BE2C (cell line): Measurements from ENCODE around the gene TMEM141.
"Not testable (repeated sequence)": the region's sequence is repeated elsewhere in the genome, so short reads cannot be mapped to it uniquely, and the experiment has no call there.

Source experiments
- DNase-seq: peaks from one replicate; pipeline ENCODE4 v3.0.0-alpha.2; 2020
- H3K27me3 ChIP-seq: fragments of 250-450 bp; sonication (Bioruptor Pico); 2 replicates; pipeline ENCODE4 v1.5.1; 2020; ENCODE audit warnings: mild to moderate bottlenecking
- H3K36me3 ChIP-seq: fragments of 250-450 bp; sonication (Bioruptor Pico); 2 replicates; pipeline ENCODE4 v1.5.1; 2020; ENCODE audit warnings: mild to moderate bottlenecking
- H3K4me1 ChIP-seq: fragments of 250-450 bp; sonication (Bioruptor Pico); 2 replicates; pipeline ENCODE4 v1.5.1; 2020
- H3K4me3 ChIP-seq: 2 replicates; pipeline ENCODE4 v1.5.1; 2011; ENCODE audit warnings: low read depth, low read length
- H3K9me3 ChIP-seq: fragments of 250-450 bp; sonication (Bioruptor Pico); 2 replicates; pipeline ENCODE4 v1.5.1; 2020
- TF ChIP-seq, protein P1 (sequence below): IDR thresholded peaks from 2 replicates; pipeline ENCODE4 v1.5.1; 2012; ENCODE audit warnings: mild to moderate bottlenecking, low read depth, low read length

The TMEM141 gene

DNA sequence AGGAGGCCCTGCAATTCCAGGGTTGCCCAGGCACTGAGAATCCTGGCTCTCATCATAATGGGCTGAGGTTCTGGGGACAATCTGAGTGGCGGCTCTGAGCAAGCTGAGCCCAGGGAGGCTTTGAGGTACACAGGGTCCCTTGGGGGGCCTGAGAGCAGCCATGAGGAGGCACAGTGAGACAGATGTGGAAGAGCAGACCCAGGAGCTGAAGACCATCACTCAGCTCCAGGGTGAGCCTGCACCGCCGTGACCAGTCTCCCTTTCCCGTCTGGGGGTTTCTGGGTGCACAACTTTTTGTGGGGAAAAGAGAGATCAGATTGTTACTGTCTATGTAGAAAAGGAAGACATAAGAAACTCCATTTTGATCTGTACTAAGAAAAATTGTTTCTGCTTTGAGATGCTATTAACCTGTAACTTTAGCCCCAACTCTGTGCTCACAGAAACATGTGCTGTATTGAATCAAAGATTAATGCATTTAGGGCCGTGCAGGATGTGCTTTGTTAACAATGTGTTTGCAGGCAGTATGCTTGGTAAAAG is 5.2 kb downstream of the TMEM141 start, which contains the start of gene CCDC183:
TSS of gene CCDC183 (plus strand) at position 101 of the 537 bp plus-strand sequence. CDS start at position 161, 60 bp downstream.
- Histone ChIP-seq H3K36me3 (no peaks in the 10 kb centered on the region), H3K4me1 (peaks cover 43% of the 10 kb centered on the region), H3K27me3 (no peaks in the 10 kb centered on the region; the same call in 1 of the 2 replicates), H3K9me3 (no peaks in the 10 kb centered on the region), H3K4me3 (no peak within 1 kb of the TSS; the same call in 1 of the 2 replicates)
- DNase-seq = no peak
- TF ChIP-seq, protein P1, sequence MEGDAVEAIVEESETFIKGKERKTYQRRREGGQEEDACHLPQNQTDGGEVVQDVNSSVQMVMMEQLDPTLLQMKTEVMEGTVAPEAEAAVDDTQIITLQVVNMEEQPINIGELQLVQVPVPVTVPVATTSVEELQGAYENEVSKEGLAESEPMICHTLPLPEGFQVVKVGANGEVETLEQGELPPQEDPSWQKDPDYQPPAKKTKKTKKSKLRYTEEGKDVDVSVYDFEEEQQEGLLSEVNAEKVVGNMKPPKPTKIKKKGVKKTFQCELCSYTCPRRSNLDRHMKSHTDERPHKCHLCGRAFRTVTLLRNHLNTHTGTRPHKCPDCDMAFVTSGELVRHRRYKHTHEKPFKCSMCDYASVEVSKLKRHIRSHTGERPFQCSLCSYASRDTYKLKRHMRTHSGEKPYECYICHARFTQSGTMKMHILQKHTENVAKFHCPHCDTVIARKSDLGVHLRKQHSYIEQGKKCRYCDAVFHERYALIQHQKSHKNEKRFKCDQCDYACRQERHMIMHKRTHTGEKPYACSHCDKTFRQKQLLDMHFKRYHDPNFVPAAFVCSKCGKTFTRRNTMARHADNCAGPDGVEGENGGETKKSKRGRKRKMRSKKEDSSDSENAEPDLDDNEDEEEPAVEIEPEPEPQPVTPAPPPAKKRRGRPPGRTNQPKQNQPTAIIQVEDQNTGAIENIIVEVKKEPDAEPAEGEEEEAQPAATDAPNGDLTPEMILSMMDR = no peak

DNA sequence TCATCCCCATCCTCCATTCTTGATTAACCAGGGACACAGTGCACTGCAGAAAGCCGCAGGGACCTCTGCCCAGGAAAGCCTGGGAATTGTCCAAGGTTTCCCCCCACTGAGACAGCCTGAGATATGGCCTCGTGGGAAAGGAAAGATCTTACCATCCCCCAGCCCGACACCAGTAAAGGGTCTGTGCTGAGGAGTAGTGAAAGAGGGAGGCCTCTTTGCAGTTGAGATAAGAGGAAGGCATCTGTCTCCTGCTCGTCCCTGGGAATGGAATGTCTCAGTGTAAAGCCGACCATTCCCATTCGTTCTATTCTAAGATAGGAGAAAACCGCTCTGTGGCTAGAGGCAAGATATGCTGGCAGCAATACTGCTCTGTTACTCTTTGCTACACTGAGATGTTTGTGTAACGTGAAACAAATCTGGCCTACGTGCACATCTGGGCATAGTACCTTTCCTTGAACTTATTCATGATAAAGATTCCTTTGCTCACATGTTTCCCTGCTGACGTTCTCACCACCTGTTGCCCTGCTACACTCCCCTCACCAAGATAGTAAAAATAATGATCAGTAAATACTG is 5.7 kb downstream of the TMEM141 start:
- not testable (repeated sequence) for H3K27me3 ChIP-seq

DNA sequence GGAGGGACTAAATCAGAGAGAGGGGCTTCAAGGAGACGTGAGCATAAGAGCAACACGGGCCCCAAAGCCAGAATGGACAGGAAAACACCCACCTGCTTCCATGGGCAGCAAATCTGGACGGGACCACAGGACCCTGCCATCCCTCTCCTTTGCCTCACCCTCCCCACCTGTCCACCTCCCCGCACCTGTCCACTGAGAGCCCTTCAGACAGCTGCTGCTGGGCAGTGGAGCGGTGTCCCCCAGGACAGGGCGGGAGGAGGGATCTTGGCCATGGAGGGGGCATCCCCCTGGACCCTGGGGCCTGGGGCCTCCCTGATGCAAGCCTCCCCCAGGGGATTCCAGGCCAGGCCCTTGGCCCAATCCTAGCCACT is 7.5 kb downstream of the TMEM141 start:
- no peaks in the 10 kb centered on the region for H3K36me3 ChIP-seq
- TF ChIP-seq, protein P1 = no peak
- no peaks in the 10 kb centered on the region; the same call in 1 of the 2 replicates for H3K27me3 ChIP-seq
- peaks cover 36% of the 10 kb centered on the region for H3K4me1 ChIP-seq
- DNase-seq = no peak
- H3K4me3 ChIP-seq = no peak overlapping the region
- no peaks in the 10 kb centered on the region for H3K9me3 ChIP-seq

More for the DNA sequence above, 5.7 kb downstream of the TMEM141 start:
- not testable (repeated sequence) for H3K4me3 ChIP-seq, H3K36me3 ChIP-seq, H3K9me3 ChIP-seq
- H3K4me1 ChIP-seq = peaks cover 43% of the 10 kb centered on the region
- DNase-seq = peak; percentile 67

DNA sequence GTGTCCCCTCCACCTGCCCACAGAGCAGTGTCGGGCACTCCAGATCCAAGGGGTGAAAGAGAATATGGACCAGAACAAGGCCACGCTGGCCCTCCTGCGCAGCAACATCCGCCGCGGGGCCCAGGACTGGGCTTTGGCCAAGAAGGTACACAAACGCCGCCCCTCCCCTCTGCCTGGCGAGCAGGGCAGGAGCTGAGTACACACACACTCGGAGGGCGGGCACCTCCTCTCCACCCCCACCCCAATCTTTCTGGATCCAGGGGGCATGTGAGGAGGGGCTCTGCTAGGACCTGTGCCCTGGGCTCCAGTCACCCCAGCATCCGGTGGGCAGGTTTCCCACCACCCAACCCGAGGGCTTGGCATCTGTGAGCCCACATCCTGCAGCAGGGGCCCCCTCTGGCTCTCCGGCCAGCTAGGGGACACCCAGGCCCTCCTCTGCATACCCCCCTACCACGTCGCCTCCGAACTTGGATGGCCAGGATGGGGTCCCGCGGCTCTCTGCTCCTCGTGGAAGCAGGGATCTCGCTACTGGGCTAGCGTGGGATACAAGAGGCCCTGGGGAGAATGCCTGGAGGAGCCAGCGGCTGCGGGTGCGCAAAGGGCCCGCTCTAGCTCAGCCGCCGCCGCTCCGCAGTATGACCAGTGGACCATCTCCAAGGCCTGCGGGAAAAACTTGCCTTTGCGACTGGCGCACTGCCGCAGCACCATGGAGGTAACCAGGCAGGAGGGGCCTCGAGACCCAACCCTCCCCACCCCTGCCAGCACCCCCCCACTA is 8.1 kb downstream of the TMEM141 start:
- no peak for DNase-seq
- Histone ChIP-seq H3K4me1 (peaks cover 36% of the 10 kb centered on the region), H3K36me3 (no peaks in the 10 kb centered on the region), H3K4me3 (peak overlapping the region; percentile 48), H3K27me3 (no peaks in the 10 kb centered on the region; the same call in 1 of the 2 replicates), H3K9me3 (no peaks in the 10 kb centered on the region)
- TF ChIP-seq, protein P1 = no peak

DNA sequence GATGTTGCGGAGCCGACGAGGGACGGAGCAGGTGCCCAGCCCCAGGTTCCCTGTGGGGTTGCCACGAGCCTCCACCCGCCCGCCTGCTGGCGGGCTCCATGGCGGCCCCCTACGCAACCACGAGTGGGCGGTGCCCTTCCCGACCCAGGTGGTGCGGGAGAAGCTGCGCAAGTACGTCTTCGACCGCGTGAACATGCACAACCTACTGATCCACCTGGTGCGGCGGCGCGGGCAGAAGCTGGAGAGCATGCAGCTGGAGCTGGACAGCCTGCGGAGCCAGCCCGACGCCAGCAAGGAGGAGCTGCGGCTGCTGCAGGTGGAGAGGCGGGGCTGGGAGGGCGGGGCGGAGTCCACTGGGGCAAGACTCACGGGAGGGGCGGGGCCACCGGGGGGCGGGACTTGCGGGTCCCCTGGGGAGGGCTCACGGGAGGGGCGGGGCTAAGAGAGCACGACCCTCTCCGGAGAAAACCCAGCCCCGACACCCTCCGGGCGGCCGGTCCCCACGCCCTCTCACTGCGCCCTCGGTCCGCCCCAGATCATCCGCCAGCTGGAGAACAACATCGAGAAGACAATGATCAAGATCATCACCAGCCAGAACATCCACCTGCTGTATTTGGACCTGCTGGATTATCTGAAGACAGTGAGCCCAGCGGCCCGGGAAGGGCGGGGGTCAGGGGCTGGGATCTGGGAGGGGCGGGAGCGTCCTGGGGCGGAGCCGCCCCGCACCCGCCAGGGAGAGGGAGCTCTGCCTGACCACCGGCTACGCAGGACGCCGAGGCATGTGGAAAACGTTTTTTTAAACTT is 8.9 kb downstream of the TMEM141 start:
- Histone ChIP-seq H3K4me1 (peaks cover 36% of the 10 kb centered on the region), H3K4me3 (peak overlapping the region; percentile 53), H3K27me3 (no peaks in the 10 kb centered on the region; the same call in 1 of the 2 replicates), H3K36me3 (no peaks in the 10 kb centered on the region), H3K9me3 (no peaks in the 10 kb centered on the region)
- peak; percentile 92 for DNase-seq
- TF ChIP-seq, protein P1 = no peak

DNA sequence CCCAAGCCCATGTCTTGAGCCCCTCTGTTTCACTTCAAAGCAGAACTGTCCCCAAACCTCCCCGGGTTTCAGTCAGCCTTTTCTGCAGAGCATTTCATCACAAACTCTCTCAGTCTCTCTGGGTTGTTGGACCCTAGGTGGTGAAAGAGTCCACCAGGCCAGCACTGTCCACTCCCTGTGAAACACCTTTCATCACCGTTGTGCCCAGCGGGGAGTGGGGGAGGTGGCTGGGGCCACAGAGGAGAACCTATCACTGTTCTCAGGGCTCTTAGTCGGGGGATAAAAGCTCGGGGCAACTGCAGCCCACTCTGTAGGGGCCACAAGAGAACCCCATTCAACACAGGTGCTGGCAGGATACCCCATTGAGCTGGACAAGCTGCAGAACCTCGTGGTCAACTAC is 11.2 kb downstream of the TMEM141 start:
- no peaks in the 10 kb centered on the region for H3K36me3 ChIP-seq
- no peaks in the 10 kb centered on the region for H3K9me3 ChIP-seq
- peaks cover 17% of the 10 kb centered on the region for H3K4me1 ChIP-seq
- TF ChIP-seq, protein P1 = no peak
- H3K4me3 ChIP-seq = no peak overlapping the region
- DNase-seq = no peak
- H3K27me3 ChIP-seq = no peaks in the 10 kb centered on the region

DNA sequence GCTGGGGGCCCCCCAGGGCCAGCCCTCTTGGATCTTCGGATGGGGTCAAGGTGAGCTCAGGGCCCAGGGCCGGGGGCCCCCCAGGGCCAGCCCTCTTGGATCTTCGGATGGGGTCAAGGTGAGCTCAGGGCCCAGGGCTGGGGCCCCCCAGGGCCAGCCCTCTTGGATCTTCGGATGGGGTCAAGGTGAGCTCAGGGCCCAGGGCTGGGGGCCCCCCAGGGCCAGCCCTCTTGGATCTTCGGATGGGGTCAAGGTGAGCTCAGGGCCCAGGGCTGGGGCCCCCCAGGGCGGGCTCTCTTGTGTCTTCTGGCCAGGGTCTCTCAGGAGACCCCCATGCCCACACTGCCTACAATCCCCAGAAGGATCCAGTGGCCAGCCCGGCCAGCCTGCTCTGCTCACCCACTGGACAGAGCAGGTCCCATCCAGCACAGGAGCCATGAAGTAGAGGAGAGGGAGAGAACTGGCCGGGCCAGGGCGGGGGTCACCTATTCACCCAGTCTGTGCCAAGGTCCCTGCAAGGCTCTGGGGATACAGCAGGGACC is 11.9 kb downstream of the TMEM141 start:
- H3K4me1 ChIP-seq = peaks cover 12% of the 10 kb centered on the region
- not testable (repeated sequence) for H3K36me3 ChIP-seq, H3K27me3 ChIP-seq, DNase-seq, H3K4me3 ChIP-seq, H3K9me3 ChIP-seq
